ENCODE measurements around the gene PRPF19. TPM values are rescaled to one million over a fixed set of nuclear protein-coding genes. Genes with fewer than 3 reads are reported as not detected.

PRPF19 gene
- total and polyA plus RNA-seq, 10 of the 15 experiments (the other 5 are each of a cell fraction or from before 2014, with no cell fraction given) = 8.7 to 170 (median 61.3) TPM

DNA sequence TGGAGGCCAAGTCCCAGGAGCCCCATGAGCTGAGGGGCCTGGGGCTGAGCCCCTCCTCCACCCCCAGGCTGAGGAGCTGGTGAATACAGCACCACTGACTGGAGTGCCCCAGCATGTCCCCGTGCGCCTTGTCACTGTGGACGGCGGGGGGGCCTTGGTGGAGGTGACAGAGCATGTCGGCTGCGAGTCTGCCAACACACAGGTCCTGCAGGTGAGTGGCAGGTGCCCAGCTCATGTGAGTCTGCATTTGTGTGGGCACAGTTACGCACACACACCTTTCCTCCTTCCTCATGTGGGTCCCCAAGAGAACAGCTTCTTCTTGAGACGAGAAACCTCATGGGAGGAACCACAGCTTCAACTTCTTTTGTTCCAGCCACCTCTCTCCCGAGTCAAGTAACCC lies 25.5 kb upstream of the PRPF19 start (continued):
- TF ChIP-seq MEF2B (IDR thresholded peaks at IDR 0.05; ENCODE audit: partially characterized antibody, poor library complexity, severe bottlenecking) (peak; percentile 13), MYB (IDR thresholded peaks at IDR 0.05; ENCODE audit: borderline replicate concordance, low read depth, low read length) (no peak), SIN3A (IDR thresholded peaks at IDR 0.05; ENCODE audit: low read depth, low read length) (no peak), POLR2A (IDR thresholded peaks at IDR 0.05; ENCODE audit: low read depth, low read length) (peak; percentile 57), BRCA1 (IDR thresholded peaks at IDR 0.05; ENCODE audit: low read depth, low read length) (no peak), EED (IDR thresholded peaks at IDR 0.05; ENCODE audit: low read depth) (no peak)
- TF ChIP-seq, protein P1, sequence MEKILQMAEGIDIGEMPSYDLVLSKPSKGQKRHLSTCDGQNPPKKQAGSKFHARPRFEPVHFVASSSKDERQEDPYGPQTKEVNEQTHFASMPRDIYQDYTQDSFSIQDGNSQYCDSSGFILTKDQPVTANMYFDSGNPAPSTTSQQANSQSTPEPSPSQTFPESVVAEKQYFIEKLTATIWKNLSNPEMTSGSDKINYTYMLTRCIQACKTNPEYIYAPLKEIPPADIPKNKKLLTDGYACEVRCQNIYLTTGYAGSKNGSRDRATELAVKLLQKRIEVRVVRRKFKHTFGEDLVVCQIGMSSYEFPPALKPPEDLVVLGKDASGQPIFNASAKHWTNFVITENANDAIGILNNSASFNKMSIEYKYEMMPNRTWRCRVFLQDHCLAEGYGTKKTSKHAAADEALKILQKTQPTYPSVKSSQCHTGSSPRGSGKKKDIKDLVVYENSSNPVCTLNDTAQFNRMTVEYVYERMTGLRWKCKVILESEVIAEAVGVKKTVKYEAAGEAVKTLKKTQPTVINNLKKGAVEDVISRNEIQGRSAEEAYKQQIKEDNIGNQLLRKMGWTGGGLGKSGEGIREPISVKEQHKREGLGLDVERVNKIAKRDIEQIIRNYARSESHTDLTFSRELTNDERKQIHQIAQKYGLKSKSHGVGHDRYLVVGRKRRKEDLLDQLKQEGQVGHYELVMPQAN (conservative IDR thresholded peaks at IDR 0.05) = no peak
- TF ChIP-seq, protein P2, sequence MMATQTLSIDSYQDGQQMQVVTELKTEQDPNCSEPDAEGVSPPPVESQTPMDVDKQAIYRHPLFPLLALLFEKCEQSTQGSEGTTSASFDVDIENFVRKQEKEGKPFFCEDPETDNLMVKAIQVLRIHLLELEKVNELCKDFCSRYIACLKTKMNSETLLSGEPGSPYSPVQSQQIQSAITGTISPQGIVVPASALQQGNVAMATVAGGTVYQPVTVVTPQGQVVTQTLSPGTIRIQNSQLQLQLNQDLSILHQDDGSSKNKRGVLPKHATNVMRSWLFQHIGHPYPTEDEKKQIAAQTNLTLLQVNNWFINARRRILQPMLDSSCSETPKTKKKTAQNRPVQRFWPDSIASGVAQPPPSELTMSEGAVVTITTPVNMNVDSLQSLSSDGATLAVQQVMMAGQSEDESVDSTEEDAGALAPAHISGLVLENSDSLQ (IDR thresholded peaks at IDR 0.05) = peak; percentile 46
- TF ChIP-seq, protein P3, sequence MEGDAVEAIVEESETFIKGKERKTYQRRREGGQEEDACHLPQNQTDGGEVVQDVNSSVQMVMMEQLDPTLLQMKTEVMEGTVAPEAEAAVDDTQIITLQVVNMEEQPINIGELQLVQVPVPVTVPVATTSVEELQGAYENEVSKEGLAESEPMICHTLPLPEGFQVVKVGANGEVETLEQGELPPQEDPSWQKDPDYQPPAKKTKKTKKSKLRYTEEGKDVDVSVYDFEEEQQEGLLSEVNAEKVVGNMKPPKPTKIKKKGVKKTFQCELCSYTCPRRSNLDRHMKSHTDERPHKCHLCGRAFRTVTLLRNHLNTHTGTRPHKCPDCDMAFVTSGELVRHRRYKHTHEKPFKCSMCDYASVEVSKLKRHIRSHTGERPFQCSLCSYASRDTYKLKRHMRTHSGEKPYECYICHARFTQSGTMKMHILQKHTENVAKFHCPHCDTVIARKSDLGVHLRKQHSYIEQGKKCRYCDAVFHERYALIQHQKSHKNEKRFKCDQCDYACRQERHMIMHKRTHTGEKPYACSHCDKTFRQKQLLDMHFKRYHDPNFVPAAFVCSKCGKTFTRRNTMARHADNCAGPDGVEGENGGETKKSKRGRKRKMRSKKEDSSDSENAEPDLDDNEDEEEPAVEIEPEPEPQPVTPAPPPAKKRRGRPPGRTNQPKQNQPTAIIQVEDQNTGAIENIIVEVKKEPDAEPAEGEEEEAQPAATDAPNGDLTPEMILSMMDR (IDR thresholded peaks at IDR 0.05 in 2 of 3, conservative IDR thresholded peaks at IDR 0.05 in 1 of 3; ENCODE audit: control insufficient read depth in 2 of 3, extremely low read depth in 1 of 3, insufficient read depth in 1 of 3, low read depth in 3 of 3, low read length in 3 of 3) = no peak

All from GM12878 (cell line).